D341Med (cell line): ENCODE measurements around the gene NTMT1.
"Not testable (repeated sequence)": the region's sequence is repeated elsewhere in the genome, so short reads cannot be mapped to it uniquely, and the experiment has no call there.

ENCODE experiments used
- DNase-seq: peaks from one replicate; pipeline ENCODE4 v3.0.0; 2012; ENCODE audit warnings: low spot score

The NTMT1 gene

GRCh38 chr9:129654554-129655040, 28.6 kb downstream of the NTMT1 start:
- no peak for DNase-seq

GRCh38 chr9:129655154-129655553, 29.2 kb downstream of the NTMT1 start:
- no peak for DNase-seq

GRCh38 chr9:129655696-129656095, 29.7 kb downstream of the NTMT1 start:
- no peak for DNase-seq

- DNase-seq: no peak
Measured at GRCh38 chr9:129656795-129657390, 30.9 kb downstream of the NTMT1 start.

- DNase-seq: no peak
Measured at GRCh38 chr9:129661029-129661428, 35.1 kb downstream of the NTMT1 start.

- not testable (repeated sequence) for DNase-seq
Measured at GRCh38 chr9:129662239-129662638, 36.3 kb downstream of the NTMT1 start.

- peak; percentile 59 for DNase-seq
Measured at GRCh38 chr9:129664746-129665388, 38.9 kb downstream of the NTMT1 start.

GRCh38 chr9:129665389-129665775, 39.4 kb downstream of the NTMT1 start, which contains the start of gene PRRX2:
PRRX2 (plus strand) TSS chr9:129665647; CDS start chr9:129665868, 221 bp downstream.
- peak; percentile 79 for DNase-seq

- DNase-seq: peak; percentile 76
Measured at GRCh38 chr9:129665814-129666520, 40.0 kb downstream of the NTMT1 start.

- DNase-seq: no peak
Measured at GRCh38 chr9:129666575-129666974, 40.6 kb downstream of the NTMT1 start.

GRCh38 chr9:129667378-129667777, 41.4 kb downstream of the NTMT1 start:
- DNase-seq: no peak

- no peak for DNase-seq
Measured at GRCh38 chr9:129667850-129668249, 41.9 kb downstream of the NTMT1 start.

GRCh38 chr9:129669141-129669718, 43.3 kb downstream of the NTMT1 start:
- no peak for DNase-seq

GRCh38 chr9:129669946-129670345, 44.0 kb downstream of the NTMT1 start:
- DNase-seq: no peak

- no peak for DNase-seq
Measured at GRCh38 chr9:129671065-129671464, 45.1 kb downstream of the NTMT1 start.

GRCh38 chr9:129671519-129671918, 45.6 kb downstream of the NTMT1 start:
- DNase-seq: no peak

GRCh38 chr9:129672702-129673101, 46.7 kb downstream of the NTMT1 start:
- DNase-seq: no peak

GRCh38 chr9:129673602-129674001, 47.6 kb downstream of the NTMT1 start:
- DNase-seq: no peak

- DNase-seq: no peak
Measured at GRCh38 chr9:129674229-129674628, 48.3 kb downstream of the NTMT1 start.

GRCh38 chr9:129675620-129676019, 49.7 kb downstream of the NTMT1 start:
- DNase-seq: no peak

- no peak for DNase-seq
Measured at GRCh38 chr9:129676287-129676686, 50.3 kb downstream of the NTMT1 start.

- peak; percentile 92 for DNase-seq
Measured at GRCh38 chr9:129676975-129677374, 51.0 kb downstream of the NTMT1 start.

- DNase-seq: no peak
Measured at GRCh38 chr9:129677456-129677855, 51.5 kb downstream of the NTMT1 start.
